Ovary (tissue), 9 donors: ENCODE results near the gene AUTS2. TPM values are rescaled to one million over a fixed set of nuclear protein-coding genes. Genes with fewer than 3 reads are reported as not detected.

Experiments used
- DNase-seq, 5 donors: peaks; one replicate each; pipeline ENCODE4 v3.0.0-alpha.2; 2019 to 2020
- H3K27ac ChIP-seq, 2 donors: fragments of 200-600 bp; one replicate each; pipeline versions ENCODE4 v1.5.1 to v1.8.0; 2019 to 2022
- H3K27me3 ChIP-seq: fragments of 200-600 bp; one replicate; pipeline ENCODE4 v1.8.0; 2022
- H3K36me3 ChIP-seq: fragments of 200-600 bp; sonication (generic); one replicate; pipeline ENCODE4 v1.5.1; 2019
- H3K4me1 ChIP-seq: one replicate; pipeline ENCODE4 v1.8.1; 2013; ENCODE audit warnings: mild to moderate bottlenecking, moderate library complexity; ENCODE audit not compliant: insufficient read depth
- H3K4me3 ChIP-seq: fragments of 200-600 bp; sonication (generic); one replicate; pipeline ENCODE4 v1.5.1; 2017
- H3K9me3 ChIP-seq, 2 donors: fragments of 200-600 bp in 1 of 2; sonication (generic) in 1 of 2; one replicate each; pipeline versions ENCODE4 v1.5.1 to v1.8.1; 2013 to 2019; ENCODE audit warnings: mild to moderate bottlenecking in 1 of 2, moderate library complexity in 1 of 2
- EP300 ChIP-seq: sonication (generic); formaldehyde crosslinking; IDR thresholded peaks from one replicate; pipeline ENCODE4 v1.6.1; 2017; ENCODE audit warnings: antibody characterized with exemption
- POLR2A ChIP-seq: fragments of 450-650 bp; IDR thresholded peaks from one replicate; pipeline ENCODE4 v1.6.1; 2017; ENCODE audit warnings: antibody characterized with exemption, mild to moderate bottlenecking, moderate library complexity
- WGBS, 3 donors: extraction: QIAGEN DNeasy Blood & Tissue Kit in 1 of 3; methylation state at CpG; one replicate each; pipeline versions ENCODE4 v1.1.5 to v1.1.7; 2013 to 2017; 5-methylcytosine and 5-hydroxymethylcytosine counted together
- intact Hi-C, 4 donors: fragments of 100-400 bp; cut with DNase I; formaldehyde crosslinking; loops; one replicate each; pipeline versions ENCODE4 v1.11.0 to v1.15.1; 2022 to 2023
- polyA plus RNA-seq, 2 donors: library from polyadenylated mRNA; stranded (reverse); fragments of 200-250 nt in 1 of 2; fragments of 350-450 nt in 1 of 2; fragmentation: Illumina TruSeq in 1 of 2; extraction: RNeasy Lipid Tissue Mini Kit (QIAGEN cat#74804) in 1 of 2; gene quantifications; one replicate each; pipeline ENCODE4 v1.2.3, GENCODE V29; 2013 to 2014
- total RNA-seq, 7 donors: library from RNA; depleted of rRNA in 2 of 7; stranded (reverse); fragments of >200 nt in 2 of 7; fragmentation: NEBNext Ultra II Directional in 3 of 7; extraction: Animal tissue kit (Norgen Biotek cat#: 25700) in 3 of 7; gene quantifications; one replicate each; pipeline versions ENCODE4 v1.1.0 to v1.2.4, GENCODE V29; 2016 to 2023
- TF ChIP-seq, protein P1 (sequence below), 3 donors: fragments of 450-650 bp in 2 of 3; fragments of 200-600 bp in 1 of 3; IDR thresholded peaks; one replicate each; pipeline versions ENCODE4 v1.5.1 to v1.8.0; 2016 to 2022; ENCODE audit warnings: antibody characterized with exemption in 3 of 3, mild to moderate bottlenecking in 1 of 3
- donor health status: DM: no; HTN: no; CAD: no; lungs with moderate emphysema.
- donor health status: DM: no; HTN: no; CAD: no.
- donor health status: Bipolar disorder and iron deficiency.
- donor health status: DM: yes; HTN: yes; CAD: no.
- donor health status: DM: no; HTN: no; CAD: no.
- donor health status: DM: yes; HTN: yes; CAD: no.

Gene AUTS2
- total and polyA plus RNA-seq, 9 donors = 18.3 to 60.9 (median 44.9) TPM

- Histone ChIP-seq H3K4me1 (no peaks in the 10 kb centered on the region), H3K27ac (no peak overlapping the region), H3K36me3 (no peaks in the 10 kb centered on the region), H3K27me3 (no peaks in the 10 kb centered on the region), H3K4me3 (no peak overlapping the region), H3K9me3 (no peaks in the 10 kb centered on the region)
- DNase-seq = no peak
- TF ChIP-seq EP300 = no peak
- no peak for TF ChIP-seq POLR2A
- TF ChIP-seq, protein P1, sequence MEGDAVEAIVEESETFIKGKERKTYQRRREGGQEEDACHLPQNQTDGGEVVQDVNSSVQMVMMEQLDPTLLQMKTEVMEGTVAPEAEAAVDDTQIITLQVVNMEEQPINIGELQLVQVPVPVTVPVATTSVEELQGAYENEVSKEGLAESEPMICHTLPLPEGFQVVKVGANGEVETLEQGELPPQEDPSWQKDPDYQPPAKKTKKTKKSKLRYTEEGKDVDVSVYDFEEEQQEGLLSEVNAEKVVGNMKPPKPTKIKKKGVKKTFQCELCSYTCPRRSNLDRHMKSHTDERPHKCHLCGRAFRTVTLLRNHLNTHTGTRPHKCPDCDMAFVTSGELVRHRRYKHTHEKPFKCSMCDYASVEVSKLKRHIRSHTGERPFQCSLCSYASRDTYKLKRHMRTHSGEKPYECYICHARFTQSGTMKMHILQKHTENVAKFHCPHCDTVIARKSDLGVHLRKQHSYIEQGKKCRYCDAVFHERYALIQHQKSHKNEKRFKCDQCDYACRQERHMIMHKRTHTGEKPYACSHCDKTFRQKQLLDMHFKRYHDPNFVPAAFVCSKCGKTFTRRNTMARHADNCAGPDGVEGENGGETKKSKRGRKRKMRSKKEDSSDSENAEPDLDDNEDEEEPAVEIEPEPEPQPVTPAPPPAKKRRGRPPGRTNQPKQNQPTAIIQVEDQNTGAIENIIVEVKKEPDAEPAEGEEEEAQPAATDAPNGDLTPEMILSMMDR (IDR thresholded peaks at IDR 0.05) = no peak
- intact Hi-C loops = no loop called here
- 87 to 93% (median 90%) methylated on average over 5 of the region's 5 CpGs for WGBS, 3 donors
These were observed 1042.1 kb downstream of the AUTS2 start for GRCh38 chr7:70640266-70640833.

- Histone ChIP-seq H3K4me1 (no peaks in the 10 kb centered on the region), H3K4me3 (no peak overlapping the region), H3K27me3 (no peaks in the 10 kb centered on the region), H3K27ac (no peak overlapping the region), H3K36me3 (no peaks in the 10 kb centered on the region), H3K9me3 (no peaks in the 10 kb centered on the region)
- 95 to 98% (median 97%) methylated on average over 2 of the region's 2 CpGs for WGBS, 3 donors
- TF ChIP-seq, protein P1 (IDR thresholded peaks at IDR 0.05) = no peak
- TF ChIP-seq POLR2A (no peak), EP300 (no peak)
- intact Hi-C loops = no loop called here
- DNase-seq = no peak
These were observed 1043.6 kb downstream of the AUTS2 start for GRCh38 chr7:70641882-70642281.

DNA sequence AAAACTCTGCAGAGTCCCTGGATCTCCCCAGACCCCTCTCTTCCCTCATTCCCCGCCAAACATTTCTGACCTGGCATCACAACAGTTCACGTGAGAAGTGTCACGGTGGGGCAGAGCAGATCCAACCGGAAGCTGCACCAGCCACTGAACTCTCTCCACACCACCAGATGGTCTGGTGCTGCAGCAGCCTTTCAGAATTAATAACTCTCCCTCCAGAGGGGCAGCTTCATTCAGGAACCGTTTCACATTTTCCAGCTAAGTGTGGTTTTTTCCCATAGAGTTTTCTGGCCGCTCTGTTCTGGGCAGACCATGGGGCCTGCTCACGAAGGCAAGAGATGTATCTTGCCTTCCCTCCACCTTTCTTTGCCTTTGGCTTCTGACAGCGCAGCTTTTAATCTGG, 1047.0 kb downstream of the AUTS2 start:
- Histone ChIP-seq H3K27ac (no peak overlapping the region), H3K27me3 (no peaks in the 10 kb centered on the region), H3K36me3 (no peaks in the 10 kb centered on the region), H3K9me3 (no peaks in the 10 kb centered on the region), H3K4me3 (no peak overlapping the region), H3K4me1 (no peaks in the 10 kb centered on the region)
- intact Hi-C loops = no loop called here
- DNase-seq = no peak
- 69 to 79% (median 74%) methylated on average over 8 of the region's 8 CpGs for WGBS, 3 donors
- TF ChIP-seq, protein P1 (IDR thresholded peaks at IDR 0.05) = no peak
- TF ChIP-seq EP300 (no peak), POLR2A (no peak)

DNA sequence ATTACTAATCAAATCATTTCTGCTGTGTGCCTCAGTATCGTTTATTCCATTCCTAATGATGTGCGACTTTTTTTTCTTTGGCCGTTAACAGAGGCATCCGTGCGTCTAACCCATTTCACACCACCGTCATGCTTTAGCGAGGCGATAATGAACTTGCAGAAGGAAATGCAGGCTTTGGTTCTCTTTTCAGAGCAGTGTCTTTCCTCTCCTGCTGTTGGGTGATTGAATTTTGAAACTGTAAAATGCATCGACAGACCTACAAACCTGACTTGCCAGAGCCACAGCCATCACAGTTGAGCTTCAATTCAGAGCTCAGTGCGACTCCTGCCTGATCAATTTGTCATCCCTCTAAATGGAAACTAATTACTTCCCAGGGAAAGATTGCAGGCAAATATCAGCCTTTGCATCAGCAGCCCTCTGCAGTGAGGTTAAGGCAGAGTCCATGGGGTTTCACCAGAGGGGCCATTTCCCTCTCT, 1047.6 kb downstream of the AUTS2 start:
- WGBS, 3 donors = 92 to 97% (median 93%) methylated on average over 10 of the region's 10 CpGs
- no peak overlapping the region for H3K4me3 ChIP-seq
- H3K36me3 ChIP-seq = no peaks in the 10 kb centered on the region
- TF ChIP-seq EP300 = no peak
- H3K9me3 ChIP-seq = no peaks in the 10 kb centered on the region
- H3K4me1 ChIP-seq = no peaks in the 10 kb centered on the region
- DNase-seq = no peak
- H3K27me3 ChIP-seq = no peaks in the 10 kb centered on the region
- intact Hi-C loops = no loop called here
- H3K27ac ChIP-seq = no peak overlapping the region

DNA sequence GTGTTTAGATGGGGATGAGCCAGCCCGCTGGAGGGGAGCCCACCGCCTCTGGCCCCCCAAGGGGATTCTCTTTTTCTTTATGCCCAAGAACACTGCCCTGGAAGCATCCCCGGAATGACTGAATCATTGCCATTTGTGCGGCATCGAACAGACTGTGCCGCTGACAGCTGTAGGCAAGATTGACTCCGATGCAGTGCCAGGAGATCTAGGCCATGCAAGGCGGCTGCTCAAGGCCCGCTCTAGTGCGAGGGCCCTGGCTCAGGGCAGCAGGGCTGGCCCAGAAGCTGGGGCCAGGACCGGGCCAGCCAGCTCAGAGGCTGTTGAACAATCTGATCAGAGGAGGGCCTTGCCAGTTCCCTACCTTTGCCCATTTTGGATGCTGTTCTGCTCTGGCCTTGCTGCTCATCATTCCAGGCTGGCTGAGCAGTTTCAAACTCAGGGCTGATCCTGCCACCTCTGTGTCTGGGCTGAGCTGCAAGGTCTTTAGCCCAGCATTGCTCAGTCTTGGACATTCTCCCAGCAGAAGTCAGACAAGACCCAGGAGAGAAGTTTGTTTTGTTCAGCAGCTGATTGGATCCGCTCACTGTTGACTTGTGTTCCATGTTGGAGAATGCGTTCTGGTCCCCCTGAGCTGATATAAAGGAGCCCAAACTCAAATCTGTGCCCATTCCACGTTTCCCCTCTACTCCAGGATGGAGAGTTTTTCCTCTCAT, 1048.4 kb downstream of the AUTS2 start:
- Histone ChIP-seq H3K4me1 (no peaks in the 10 kb centered on the region), H3K27me3 (no peaks in the 10 kb centered on the region), H3K9me3 (no peaks in the 10 kb centered on the region), H3K36me3 (no peaks in the 10 kb centered on the region), H3K27ac (no peak overlapping the region), H3K4me3 (no peak overlapping the region)
- TF ChIP-seq, protein P1 (IDR thresholded peaks at IDR 0.05) = no peak
- DNase-seq = no peak
- WGBS, 3 donors = 91 to 92% (median 91%) methylated on average over 14 of the region's 14 CpGs
- intact Hi-C loops = no loop called here
